Stimulated activated CD4-positive, alpha-beta T cell treated with anti-CD3 and anti-CD28 coated beads, TNF-alpha, amount 100 ng/mL, for 4 hours (primary cell): Measurements from ENCODE around the gene DNM1.
A peak's percentile ranks its signal among the peaks of the same experiment; 100 is the strongest.
"Not testable (repeated sequence)": the region's sequence is repeated elsewhere in the genome, so short reads cannot be mapped to it uniquely, and the experiment has no call there.

Experiments used
- DNase-seq, 3 experiments: peaks; one replicate each; pipeline ENCODE4 v3.0.0-alpha.2; 2020; ENCODE audit warnings: low read depth in 3 of 3

Gene DNM1

GRCh38 chr9:128178806-128179431 lies 24.3 kb upstream of the DNM1 start:
- no peak for DNase-seq

GRCh38 chr9:128180001-128180400 lies 23.2 kb upstream of the DNM1 start:
- no peak for DNase-seq

- no peak for DNase-seq
Measured at GRCh38 chr9:128180447-128180846, 22.7 kb upstream of the DNM1 start.

GRCh38 chr9:128181480-128181879 lies 21.7 kb upstream of the DNM1 start:
- DNase-seq: not testable (repeated sequence)

- DNase-seq: no peak
Measured at GRCh38 chr9:128182893-128183588, 20.1 kb upstream of the DNM1 start.

GRCh38 chr9:128185979-128186965 lies 16.9 kb upstream of the DNM1 start:
- no peak for DNase-seq

- no peak for DNase-seq
Measured at GRCh38 chr9:128187361-128187760, 15.8 kb upstream of the DNM1 start.

GRCh38 chr9:128188209-128188608 lies 15.0 kb upstream of the DNM1 start:
- DNase-seq: no peak

GRCh38 chr9:128190013-128190412 lies 13.2 kb upstream of the DNM1 start:
- no peak for DNase-seq

- DNase-seq: no peak
Measured at GRCh38 chr9:128190516-128191405, 12.4 kb upstream of the DNM1 start.

GRCh38 chr9:128191406-128192046 lies 11.7 kb upstream of the DNM1 start, which contains the start of gene CIZ1:
Gene CIZ1, minus strand, starts transcription at chr9:128191572. Its CDS starts 715 bp downstream, at chr9:128190857.
- peak; percentile 44 to 63 (median 60) for DNase-seq

- DNase-seq: peak in 2 of 3 experiments; percentile 19 to 32
Measured at GRCh38 chr9:128192601-128193371, 10.4 kb upstream of the DNM1 start.

- DNase-seq: no peak
Measured at GRCh38 chr9:128193469-128194096, 9.6 kb upstream of the DNM1 start.

GRCh38 chr9:128201441-128202369 lies 1.5 kb upstream of the DNM1 start:
- no peak for DNase-seq

- no peak for DNase-seq
Measured at GRCh38 chr9:128202648-128203023, 543 bp upstream of the DNM1 start.

GRCh38 chr9:128203707-128204551 lies 750 bp downstream of the DNM1 start:
- DNase-seq: no peak

- DNase-seq: no peak
Measured at GRCh38 chr9:128204858-128205257, 1.7 kb downstream of the DNM1 start.
